ENCODE results near the gene SUGP2.

Gene SUGP2

GRCh38 chr19:19050104-19050503, 16.8 kb upstream of the SUGP2 start:
- H3K4me3 ChIP-seq (ENCODE audit: control insufficient read depth, low read depth, low read length): no peak overlapping the region
- DNase-seq (ENCODE audit: low read depth): no peak
- no peak for TF ChIP-seq CTCF (IDR thresholded peaks at IDR 0.05; ENCODE audit: control insufficient read depth, insufficient read depth, low read depth, low read length, missing control alignments)

GRCh38 chr19:19049406-19049805, 16.1 kb upstream of the SUGP2 start:
- no peak for DNase-seq (ENCODE audit: low read depth)
- no peak overlapping the region for H3K4me3 ChIP-seq (ENCODE audit: control insufficient read depth, low read depth, low read length)
- TF ChIP-seq CTCF (IDR thresholded peaks at IDR 0.05; ENCODE audit: control insufficient read depth, insufficient read depth, low read depth, low read length, missing control alignments): no peak

GRCh38 chr19:19043881-19044280, 10.6 kb upstream of the SUGP2 start:
- no peak for DNase-seq (ENCODE audit: low read depth)
- no peak for TF ChIP-seq CTCF (IDR thresholded peaks at IDR 0.05; ENCODE audit: control insufficient read depth, insufficient read depth, low read depth, low read length, missing control alignments)
- no peak overlapping the region for H3K4me3 ChIP-seq (ENCODE audit: control insufficient read depth, low read depth, low read length)

- DNase-seq (ENCODE audit: low read depth): no peak
- H3K4me3 ChIP-seq (ENCODE audit: control insufficient read depth, low read depth, low read length): no peak overlapping the region
- TF ChIP-seq CTCF (IDR thresholded peaks at IDR 0.05; ENCODE audit: control insufficient read depth, insufficient read depth, low read depth, low read length, missing control alignments): no peak
These were observed 10.2 kb upstream of the SUGP2 start for GRCh38 chr19:19043481-19043880.

- no peak for TF ChIP-seq CTCF (IDR thresholded peaks at IDR 0.05; ENCODE audit: control insufficient read depth, insufficient read depth, low read depth, low read length, missing control alignments)
- H3K4me3 ChIP-seq (ENCODE audit: control insufficient read depth, low read depth, low read length): no peak overlapping the region
These were observed 9.5 kb upstream of the SUGP2 start for GRCh38 chr19:19042732-19043280.

GRCh38 chr19:19040417-19040816, 7.1 kb upstream of the SUGP2 start:
- TF ChIP-seq CTCF (IDR thresholded peaks at IDR 0.05; ENCODE audit: control insufficient read depth, insufficient read depth, low read depth, low read length, missing control alignments): no peak
- DNase-seq (ENCODE audit: low read depth): peak; percentile 84
- no peak overlapping the region for H3K4me3 ChIP-seq (ENCODE audit: control insufficient read depth, low read depth, low read length)

More at GRCh38 chr19:19042732-19043280, 9.5 kb upstream of the SUGP2 start:
- DNase-seq (ENCODE audit: low read depth): no peak

- DNase-seq (ENCODE audit: low read depth): no peak
- no peak overlapping the region for H3K4me3 ChIP-seq (ENCODE audit: control insufficient read depth, low read depth, low read length)
- TF ChIP-seq CTCF (IDR thresholded peaks at IDR 0.05; ENCODE audit: control insufficient read depth, insufficient read depth, low read depth, low read length, missing control alignments): no peak
These were observed 6.6 kb upstream of the SUGP2 start for GRCh38 chr19:19039901-19040300.
